ENCODE measurements around the gene TCF19. TPM values are rescaled to one million over a fixed set of nuclear protein-coding genes. Genes with fewer than 3 reads are reported as not detected.

The TCF19 gene
- polyA plus RNA-seq, 6 donors from 2014 or later, result 8.4 to 12.3 (median 11.5) TPM

DNA sequence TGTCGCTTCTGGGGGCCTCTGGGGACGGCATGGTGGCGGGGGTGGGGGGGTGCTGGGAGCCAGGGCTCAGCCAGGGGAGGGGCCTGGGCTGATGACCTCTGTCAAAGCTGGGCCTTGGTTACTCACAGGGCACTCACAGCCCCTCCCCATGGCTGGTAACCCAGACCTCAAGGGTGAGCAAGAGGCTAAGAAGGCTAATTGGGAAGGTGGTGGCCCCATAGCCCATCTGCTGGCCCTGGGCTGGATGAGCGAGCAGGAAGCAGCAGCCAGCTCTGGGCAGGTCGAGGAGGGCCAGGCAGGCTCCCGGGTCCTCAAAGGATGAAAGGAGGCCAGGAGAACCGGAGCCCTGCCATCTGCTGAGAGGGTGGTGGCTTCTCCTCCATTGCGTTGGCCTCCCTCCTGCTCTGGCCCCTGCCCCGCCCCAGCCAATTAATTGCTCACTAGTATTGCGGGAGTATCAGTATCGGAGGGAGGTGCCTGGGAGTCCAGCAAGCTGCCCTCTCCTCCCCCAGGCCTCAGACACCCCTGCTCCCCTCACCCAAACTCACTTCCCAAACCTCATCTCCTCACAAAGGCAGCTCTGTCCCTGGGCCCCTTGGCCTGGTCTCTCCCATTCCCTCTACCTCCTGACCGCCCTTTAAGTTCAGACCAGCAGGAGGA, 37.1 kb upstream of the TCF19 start:
- H3K4me3 Mint-ChIP-seq, result no peak overlapping the region
- peak overlapping the region in 1 of 6 donors; percentile 43 for H3K27ac Mint-ChIP-seq
- H3K9me3 Mint-ChIP-seq, result no peaks in the 10 kb centered on the region
- ATAC-seq (ENCODE audit: low read depth in 2 of 2) (no peak), DNase-seq (no peak)
- H3K36me3 Mint-ChIP-seq, result no peaks in the 10 kb centered on the region
- peaks cover 0 to 4% (median 0%) of the 10 kb centered on the region in 3 donors for H3K4me1 Mint-ChIP-seq
- peaks cover 0 to 41% (median 38%) of the 10 kb centered on the region in 3 donors for H3K27me3 Mint-ChIP-seq

DNA sequence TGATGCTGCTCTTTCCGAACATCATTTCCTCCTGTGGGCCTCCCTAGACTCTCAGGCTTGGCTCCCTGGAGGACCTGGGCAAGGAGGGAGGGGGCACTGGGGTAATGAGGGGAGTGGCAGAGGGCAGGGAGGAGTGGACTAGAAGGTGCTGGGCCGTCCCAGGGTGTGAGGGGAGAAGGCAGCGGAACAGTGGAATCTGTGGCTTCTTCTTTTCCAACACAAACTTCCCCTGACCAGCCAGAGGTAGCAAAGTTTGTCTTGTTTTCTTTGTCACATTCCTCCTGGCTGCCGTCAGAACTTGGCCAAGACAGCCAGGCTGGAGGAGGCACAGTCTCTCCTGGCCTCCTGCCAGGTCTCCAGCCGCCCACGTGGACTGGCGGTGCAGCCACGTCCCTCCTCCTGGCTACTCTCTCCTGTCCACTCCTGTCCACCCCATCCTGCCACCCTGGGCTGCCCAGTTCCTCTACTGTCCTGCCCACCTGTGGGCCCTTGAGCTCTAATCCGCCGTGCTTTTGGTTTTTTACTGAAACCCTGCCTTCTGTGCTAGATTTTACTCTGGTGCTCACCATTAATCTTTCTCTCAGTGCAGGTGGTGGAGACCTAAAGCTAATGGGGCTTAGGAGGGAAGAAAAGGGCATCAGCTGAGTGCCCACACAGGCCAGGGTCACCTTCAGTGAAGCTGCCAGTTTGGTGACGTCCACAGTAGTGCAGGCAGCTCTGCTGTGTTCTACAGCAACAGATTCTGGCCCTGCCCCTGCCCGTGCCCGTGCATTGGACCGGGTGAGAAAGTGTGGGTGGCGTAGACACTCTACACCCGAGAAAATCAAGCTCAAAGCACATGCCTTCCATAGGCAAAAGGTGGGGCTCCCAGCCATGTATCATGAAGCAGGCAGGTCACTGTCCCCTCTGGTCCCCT, 35.3 kb upstream of the TCF19 start:
- Mint-ChIP-seq H3K27ac (peak overlapping the region in 2 of 6 donors; percentile 2 to 67), H3K4me3 (no peak overlapping the region), H3K27me3 (peaks cover 0 to 41% (median 37%) of the 10 kb centered on the region in 3 donors), H3K9me3 (no peaks in the 10 kb centered on the region), H3K36me3 (no peaks in the 10 kb centered on the region), H3K4me1 (peaks cover 1 to 6% (median 3%) of the 10 kb centered on the region in 3 donors)
- DNase-seq (no peak), ATAC-seq (ENCODE audit: low read depth in 2 of 2) (no peak)

DNA sequence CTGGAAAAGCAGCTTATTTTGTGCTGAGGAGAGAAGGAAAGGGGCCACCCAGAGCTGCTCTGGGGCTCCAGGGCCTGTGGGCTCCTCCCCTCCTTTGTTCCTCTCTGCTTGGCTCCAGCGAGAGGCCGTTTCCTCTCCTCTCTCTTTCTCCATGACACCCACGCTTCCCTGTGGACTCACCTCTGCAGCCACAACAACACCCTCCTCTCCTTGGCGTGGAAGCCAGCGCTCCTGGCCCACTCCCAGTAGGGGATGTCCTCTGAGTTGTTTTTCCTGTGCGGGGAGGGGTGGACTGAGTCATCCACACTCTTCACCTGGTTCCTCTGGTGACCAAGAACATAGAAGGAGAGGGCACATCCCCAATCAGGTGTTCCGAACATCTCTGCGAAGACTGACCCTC, 33.2 kb upstream of the TCF19 start:
- ATAC-seq (ENCODE audit: low read depth in 2 of 2) (no peak), DNase-seq (no peak)
- Mint-ChIP-seq H3K9me3 (no peaks in the 10 kb centered on the region), H3K4me1 (peaks cover 4 to 6% (median 4%) of the 10 kb centered on the region in 3 donors), H3K36me3 (no peaks in the 10 kb centered on the region), H3K4me3 (no peak overlapping the region), H3K27ac (no peak overlapping the region), H3K27me3 (peaks cover 8 to 33% (median 25%) of the 10 kb centered on the region in 3 donors)

DNA sequence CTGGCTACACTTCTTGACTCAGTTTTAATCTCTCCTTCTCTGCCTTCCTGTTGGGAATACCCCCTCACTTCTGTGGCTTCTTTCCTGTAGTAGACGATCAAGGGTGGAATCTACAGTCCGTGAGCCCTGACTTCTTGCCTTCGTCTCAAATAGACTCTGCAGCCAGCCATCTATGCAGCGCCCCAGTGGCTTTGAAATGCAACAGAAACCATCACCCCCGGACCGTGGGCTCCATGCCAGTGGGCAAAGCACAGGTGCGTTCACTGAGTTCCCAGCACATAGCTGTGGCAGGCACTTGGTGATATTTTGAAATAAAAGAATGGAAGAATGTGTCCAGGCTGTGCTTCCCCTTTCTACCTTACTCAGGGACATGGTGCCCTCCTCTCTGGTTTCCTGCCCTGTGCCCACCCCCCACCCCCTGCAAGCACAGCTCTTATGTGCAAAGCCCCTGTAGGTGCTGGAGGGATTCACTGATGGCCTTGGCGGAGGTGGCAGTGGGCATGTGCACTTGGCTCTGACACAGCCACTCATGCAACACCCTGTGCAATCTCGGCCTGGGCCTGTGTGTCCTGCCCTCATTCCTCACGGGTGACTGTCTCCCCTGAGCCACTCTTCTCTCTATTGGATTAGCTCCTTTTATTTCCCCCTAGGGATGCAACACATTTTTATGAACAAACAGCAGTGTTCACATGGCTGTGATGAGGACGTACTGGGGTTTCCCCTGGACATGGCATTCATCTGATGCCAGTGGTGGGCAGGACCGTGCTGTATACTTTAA, 32.6 kb upstream of the TCF19 start:
- DNase-seq, result no peak
- no peak overlapping the region for H3K4me3 Mint-ChIP-seq
- no peaks in the 10 kb centered on the region for H3K9me3 Mint-ChIP-seq
- H3K4me1 Mint-ChIP-seq, result peaks cover 4 to 6% (median 4%) of the 10 kb centered on the region in 3 donors
- H3K36me3 Mint-ChIP-seq, result no peaks in the 10 kb centered on the region
- no peak for ATAC-seq (ENCODE audit: low read depth in 2 of 2)
- H3K27me3 Mint-ChIP-seq, result peaks cover 8 to 34% (median 25%) of the 10 kb centered on the region in 3 donors
- peak overlapping the region in 1 of 6 donors; percentile 81 for H3K27ac Mint-ChIP-seq

DNA sequence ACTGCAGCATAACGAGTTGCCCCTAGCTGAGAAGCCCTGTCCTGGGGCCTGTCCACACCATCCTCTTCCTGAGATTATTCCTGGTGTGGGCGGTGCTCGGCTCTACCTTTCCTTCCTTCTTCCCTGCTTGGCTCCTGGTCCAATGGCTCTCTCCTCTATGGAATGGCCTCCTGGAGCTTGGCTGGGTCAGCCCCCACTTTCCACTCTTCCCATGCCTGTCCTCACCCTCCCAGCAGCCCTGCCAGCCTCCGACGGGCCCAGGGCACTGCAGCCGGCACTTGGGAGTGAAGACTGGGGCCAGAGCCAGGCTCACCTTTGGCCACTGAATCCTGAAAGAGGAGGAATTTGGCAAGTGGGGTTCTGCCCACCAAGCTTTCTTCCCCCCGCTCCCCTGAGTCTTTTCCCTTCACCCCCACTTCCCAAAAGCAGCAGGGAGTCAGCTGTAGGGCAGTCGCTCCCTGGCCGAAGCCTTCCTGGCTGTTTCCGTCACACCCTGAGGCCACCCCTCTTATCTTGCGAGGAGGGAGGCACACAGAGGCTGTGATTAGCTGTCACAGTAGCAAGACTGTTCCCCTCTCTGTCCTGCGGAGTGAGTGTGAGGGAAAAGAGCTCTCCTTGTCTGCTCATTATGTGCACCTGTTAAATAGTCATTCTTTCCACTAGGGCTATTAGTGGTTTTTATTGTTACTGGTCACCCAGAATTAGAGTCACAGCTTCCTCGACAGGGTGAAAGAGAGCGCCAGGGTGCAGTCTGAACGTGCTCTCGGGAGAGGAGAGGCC, 31.8 kb upstream of the TCF19 start:
- Mint-ChIP-seq H3K36me3 (no peaks in the 10 kb centered on the region), H3K9me3 (no peaks in the 10 kb centered on the region), H3K4me1 (peaks cover 4 to 6% (median 4%) of the 10 kb centered on the region in 3 donors), H3K27ac (no peak overlapping the region), H3K4me3 (no peak overlapping the region), H3K27me3 (peaks cover 8 to 36% (median 25%) of the 10 kb centered on the region in 3 donors)
- DNase-seq, result no peak
- no peak for ATAC-seq (ENCODE audit: low read depth in 2 of 2)

DNA sequence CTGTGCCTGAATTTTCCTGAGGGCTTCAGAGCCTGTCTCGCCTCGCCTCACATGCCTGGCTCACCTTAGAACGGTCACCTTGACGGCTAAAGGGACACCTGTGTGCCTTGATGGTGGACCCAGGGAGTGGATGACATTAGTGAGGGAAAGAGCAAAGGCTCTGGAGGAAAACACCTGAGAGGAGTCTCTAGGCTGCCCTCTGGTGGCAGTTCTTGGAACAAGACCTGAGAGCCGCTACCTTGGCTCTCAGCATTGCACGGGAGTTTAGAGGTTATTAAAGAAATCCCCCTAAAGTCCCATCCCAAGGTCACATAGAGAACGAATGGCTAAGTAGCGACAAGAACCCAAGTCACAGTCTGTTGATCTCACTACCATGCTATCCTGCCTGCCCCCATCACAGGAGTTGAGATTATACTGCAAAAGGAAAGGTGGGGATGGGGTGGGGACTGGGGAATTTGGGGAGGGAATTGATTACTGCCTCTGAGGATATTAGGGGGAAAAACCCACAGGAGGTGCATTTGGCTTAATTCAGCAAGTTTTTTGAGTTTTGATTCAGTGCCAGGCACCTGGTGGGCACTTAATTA, 30.2 kb upstream of the TCF19 start:
- peaks cover 8 to 30% (median 19%) of the 10 kb centered on the region in 3 donors for H3K27me3 Mint-ChIP-seq
- H3K27ac Mint-ChIP-seq, result peak overlapping the region in 1 of 6 donors; percentile 56
- no peaks in the 10 kb centered on the region for H3K9me3 Mint-ChIP-seq
- peaks cover 4 to 6% (median 4%) of the 10 kb centered on the region in 3 donors for H3K4me1 Mint-ChIP-seq
- DNase-seq (peak; percentile 46), ATAC-seq (ENCODE audit: low read depth in 2 of 2) (peak; percentile 65 to 75)
- no peaks in the 10 kb centered on the region for H3K36me3 Mint-ChIP-seq
- H3K4me3 Mint-ChIP-seq, result no peak overlapping the region

DNA sequence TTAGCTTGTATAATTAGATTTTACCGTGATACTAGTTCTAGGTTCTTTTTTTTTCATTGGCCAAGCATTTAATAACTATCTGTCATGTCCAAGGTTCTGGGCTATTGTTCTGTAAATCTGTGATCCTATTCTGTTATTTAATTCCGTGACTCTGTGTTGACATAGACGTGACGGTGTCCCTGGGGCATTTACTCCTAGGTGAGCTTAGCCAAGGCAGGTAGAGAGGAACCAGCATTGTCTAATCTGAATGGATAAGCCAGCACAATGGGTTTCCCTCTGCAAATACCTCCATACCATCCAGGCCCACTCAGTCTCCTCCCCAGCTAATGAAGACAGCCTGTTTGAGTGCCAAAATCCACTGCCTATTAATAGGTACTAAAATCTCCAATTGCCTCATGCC, 29.3 kb upstream of the TCF19 start:
- DNase-seq (no peak), ATAC-seq (ENCODE audit: low read depth in 2 of 2) (no peak)
- peaks cover 8 to 24% (median 15%) of the 10 kb centered on the region in 3 donors for H3K27me3 Mint-ChIP-seq
- peak overlapping the region in 1 of 6 donors; percentile 20 for H3K27ac Mint-ChIP-seq
- H3K4me3 Mint-ChIP-seq, result no peak overlapping the region
- H3K9me3 Mint-ChIP-seq, result no peaks in the 10 kb centered on the region
- H3K4me1 Mint-ChIP-seq, result peaks cover 4 to 6% (median 4%) of the 10 kb centered on the region in 3 donors
- no peaks in the 10 kb centered on the region for H3K36me3 Mint-ChIP-seq

DNA sequence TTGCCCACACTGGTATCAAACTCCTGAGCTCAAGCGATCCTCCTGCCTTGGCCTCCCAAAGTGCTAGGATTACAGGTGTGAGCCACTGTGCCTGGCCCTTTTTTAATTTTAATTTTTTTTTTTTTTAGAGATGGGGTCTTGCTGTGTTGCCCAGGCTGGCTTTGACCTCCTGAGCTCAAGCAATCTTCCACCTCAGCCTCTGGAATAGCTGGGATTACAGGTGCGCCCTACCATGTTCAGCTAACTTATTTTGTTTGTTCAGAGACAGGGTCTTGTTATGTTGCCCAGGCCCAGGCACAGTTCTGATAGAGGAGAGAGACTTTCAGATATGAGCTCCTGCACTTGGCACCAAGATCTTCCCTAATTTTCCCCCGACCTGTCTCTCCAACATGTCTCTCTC, 27.6 kb upstream of the TCF19 start:
- no peak for ATAC-seq (ENCODE audit: low read depth in 2 of 2)
- no peaks in the 10 kb centered on the region for H3K9me3 Mint-ChIP-seq
- H3K36me3 Mint-ChIP-seq, result no peaks in the 10 kb centered on the region
- H3K4me1 Mint-ChIP-seq, result peaks cover 4 to 6% (median 4%) of the 10 kb centered on the region in 3 donors
- peaks cover 8 to 24% (median 15%) of the 10 kb centered on the region in 3 donors for H3K27me3 Mint-ChIP-seq
- no peak overlapping the region for H3K27ac Mint-ChIP-seq
- no peak overlapping the region for H3K4me3 Mint-ChIP-seq
- no peak for DNase-seq

DNA sequence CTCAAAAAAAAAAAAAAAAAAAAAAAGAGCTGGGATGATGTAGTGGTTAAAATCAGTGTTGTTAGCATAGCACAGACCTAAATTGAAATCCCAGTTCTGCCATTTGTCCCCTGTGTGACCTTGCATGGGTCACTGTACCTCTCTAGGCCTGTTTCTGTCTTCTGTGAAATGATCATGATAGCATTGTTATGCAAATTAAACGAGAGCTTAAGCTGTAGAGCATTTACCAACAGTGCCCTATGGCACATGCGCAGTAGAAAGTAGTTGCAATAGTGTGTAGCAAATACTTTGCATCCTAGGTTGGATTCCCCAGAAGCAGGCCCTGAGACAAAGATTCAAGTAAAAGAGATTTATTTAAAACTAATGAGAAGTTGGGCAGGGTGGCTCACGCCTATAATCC, 26.8 kb upstream of the TCF19 start:
- no peak for ATAC-seq (ENCODE audit: low read depth in 2 of 2)
- Mint-ChIP-seq H3K9me3 (no peaks in the 10 kb centered on the region), H3K27ac (no peak overlapping the region), H3K4me1 (peaks cover 4 to 6% (median 4%) of the 10 kb centered on the region in 3 donors), H3K36me3 (no peaks in the 10 kb centered on the region), H3K27me3 (peaks cover 8 to 20% (median 14%) of the 10 kb centered on the region in 3 donors), H3K4me3 (no peak overlapping the region)
- DNase-seq, result no peak

DNA sequence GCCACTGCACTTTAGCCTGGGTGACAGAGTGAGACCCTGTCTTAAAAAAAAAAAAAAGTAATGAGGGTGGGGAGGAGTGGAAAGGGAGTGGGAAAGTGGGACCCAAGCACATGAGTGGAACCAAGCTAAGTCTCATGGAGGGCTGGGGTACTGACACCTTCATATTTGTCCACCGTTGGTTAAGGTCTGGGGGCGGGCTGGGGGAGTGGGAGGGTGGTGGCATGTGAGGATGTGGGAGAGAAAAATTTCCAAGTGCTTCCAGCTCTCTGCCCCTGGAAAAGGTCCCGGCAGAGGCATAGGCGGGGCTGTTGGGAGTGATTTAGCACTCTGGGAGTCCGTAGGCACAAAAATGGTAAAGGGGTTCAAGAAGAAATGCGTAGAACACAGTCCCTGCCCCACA, 25.6 kb upstream of the TCF19 start:
- Mint-ChIP-seq H3K27ac (no peak overlapping the region), H3K4me1 (peaks cover 9 to 11% (median 9%) of the 10 kb centered on the region in 3 donors), H3K9me3 (no peaks in the 10 kb centered on the region), H3K4me3 (no peak overlapping the region), H3K27me3 (peaks cover 8 to 18% (median 12%) of the 10 kb centered on the region in 3 donors), H3K36me3 (no peaks in the 10 kb centered on the region)
- no peak for ATAC-seq (ENCODE audit: low read depth in 2 of 2)
- DNase-seq, result no peak

DNA sequence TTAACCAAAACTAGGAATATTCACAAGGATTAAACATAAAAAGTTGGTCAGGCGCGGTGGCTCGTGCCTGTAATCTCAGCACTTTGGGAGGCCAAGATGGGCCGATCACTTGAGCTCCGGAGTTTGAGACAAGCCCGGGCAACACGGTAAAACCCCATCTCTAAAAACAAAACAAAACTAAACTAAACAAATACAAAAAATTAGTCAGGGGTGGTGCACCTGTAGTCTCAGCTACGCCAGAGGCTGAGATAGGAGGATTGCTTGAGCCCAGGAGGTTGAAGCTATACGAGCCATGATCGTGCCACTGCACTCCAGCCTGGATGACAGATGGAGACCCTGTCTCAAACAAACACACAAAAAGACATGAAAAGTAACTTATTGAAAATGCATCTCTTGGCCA, 22.7 kb upstream of the TCF19 start:
- no peak overlapping the region for H3K27ac Mint-ChIP-seq
- no peak overlapping the region for H3K4me3 Mint-ChIP-seq
- no peaks in the 10 kb centered on the region for H3K36me3 Mint-ChIP-seq
- peaks cover 0 to 11% (median 8%) of the 10 kb centered on the region in 3 donors for H3K27me3 Mint-ChIP-seq
- DNase-seq (no peak), ATAC-seq (ENCODE audit: low read depth in 2 of 2) (no peak)
- no peaks in the 10 kb centered on the region for H3K9me3 Mint-ChIP-seq
- H3K4me1 Mint-ChIP-seq, result peaks cover 5 to 8% (median 6%) of the 10 kb centered on the region in 3 donors

DNA sequence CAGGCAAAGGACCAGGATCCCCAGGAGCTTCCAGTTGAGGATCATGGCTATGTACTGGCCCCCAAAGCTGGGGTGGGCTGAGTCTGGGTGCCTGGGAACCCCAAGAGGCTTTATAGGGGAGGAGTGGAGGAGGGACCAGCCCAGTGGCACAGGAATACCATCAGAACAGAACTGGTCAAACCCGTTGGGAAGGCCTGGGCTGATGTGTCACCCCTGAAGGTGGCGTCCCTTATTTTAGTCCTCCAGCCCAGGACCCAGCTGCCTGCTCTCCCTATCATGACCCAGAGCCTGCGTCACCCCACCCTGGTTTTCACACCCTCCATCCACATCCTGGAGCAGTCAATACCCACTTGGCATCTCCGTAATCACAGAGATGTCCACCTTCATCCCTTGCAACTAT, 19.4 kb upstream of the TCF19 start, which contains the start of gene PSORS1C2:
Gene PSORS1C2, minus strand, starts transcription at position 85 of the 400 bp plus-strand sequence. Its CDS starts 40 bp downstream, at position 45.
- Mint-ChIP-seq H3K4me1 (peaks cover 5 to 8% (median 6%) of the 10 kb centered on the region in 3 donors), H3K36me3 (no peaks in the 10 kb centered on the region), H3K9me3 (no peaks in the 10 kb centered on the region), H3K27ac (peak within 1 kb of the TSS in 4 of 6 donors; percentile 12 to 96 (median 20)), H3K27me3 (peaks cover 0 to 8% (median 6%) of the 10 kb centered on the region in 3 donors), H3K4me3 (peak within 1 kb of the TSS in 4 of 8 donors; percentile 29 to 82 (median 60))
- ATAC-seq (ENCODE audit: low read depth in 2 of 2) (no peak), DNase-seq (no peak)
